Measurements from ENCODE around the gene CCNI2. TPM values are rescaled to one million over a fixed set of nuclear protein-coding genes. Genes with fewer than 3 reads are reported as not detected.

The CCNI2 gene
- total RNA-seq, 1 experiment from 2014 or later: 1.7 TPM

DNA sequence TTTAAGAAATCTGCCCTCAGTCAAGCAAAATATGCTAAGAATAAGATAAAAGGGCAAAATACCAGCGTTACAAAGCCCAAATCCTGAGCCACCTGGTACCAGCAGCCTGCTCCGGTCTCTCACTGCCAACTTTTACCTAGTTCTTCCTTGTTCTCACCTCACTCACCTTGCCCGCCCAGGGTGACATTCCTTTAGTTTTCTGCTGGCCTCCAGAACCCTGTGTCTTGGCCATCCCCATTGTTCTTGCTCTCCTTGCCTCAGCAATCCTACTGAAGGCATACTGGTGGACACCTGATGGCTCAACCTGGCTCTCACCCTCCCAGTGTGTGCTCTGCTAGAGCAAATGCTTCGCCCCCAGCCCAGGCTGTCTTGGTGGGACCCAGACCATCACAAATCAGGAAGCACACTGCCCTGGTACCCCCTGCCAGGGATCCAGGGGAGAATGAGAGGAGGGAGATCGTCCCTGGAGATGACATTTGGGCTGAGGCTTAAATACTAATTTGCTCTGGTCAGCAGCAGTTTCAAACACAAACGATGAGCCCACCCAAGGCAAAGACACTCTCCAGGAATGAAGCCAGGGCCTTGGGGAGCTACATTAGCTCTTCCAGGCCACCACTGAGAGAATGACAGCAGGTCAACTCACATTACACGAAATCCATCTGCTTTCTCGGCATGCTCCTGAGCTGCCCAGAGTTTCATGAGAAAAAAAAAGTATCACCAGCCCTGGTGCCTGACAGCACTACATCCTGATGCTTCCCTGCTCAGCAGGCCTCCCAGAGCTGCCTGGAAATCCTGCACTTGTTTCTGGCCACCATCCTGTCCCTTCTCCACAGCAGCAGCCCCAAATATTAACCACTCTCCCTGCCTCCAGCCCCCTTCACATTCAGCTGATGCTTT is 42.0 kb downstream of the CCNI2 start:
- ChIA-PET POLR2A (interaction anchor here (0.7 kb wide), 1 partner anchor 71 kb away, joined by 3 read pairs; no protein-coding TSS in a partner anchor), CTCF (interaction anchor here (1.0 to 1.4 kb wide), 2 partner anchors 18 to 36 kb away, joined by 6 to 7 read pairs; no protein-coding TSS in a partner anchor)
- Mint-ChIP-seq H3K36me3 (no peaks in the 10 kb centered on the region), H3K4me3 (no peak overlapping the region), H3K27ac (no peak overlapping the region), H3K9me3 (peaks cover 6% of the 10 kb centered on the region), H3K27me3 (ENCODE audit: low read depth) (peaks cover 10% of the 10 kb centered on the region), H3K4me1 (peaks cover 6% of the 10 kb centered on the region; the same call in 1 of the 2 replicates)
- DNase-seq (ENCODE audit: low spot score): no peak
- no peak for ATAC-seq
- TF ChIP-seq E2F4 (CRISPR knock-in tag; IDR thresholded peaks at IDR 0.05; ENCODE audit: borderline replicate concordance, low read depth) (no peak), ETV6 (CRISPR knock-in tag; IDR thresholded peaks at IDR 0.05) (no peak), SMAD3 (CRISPR knock-in tag; IDR thresholded peaks at IDR 0.05; ENCODE audit: borderline replicate concordance) (no peak), ZNF671 (CRISPR knock-in tag; IDR thresholded peaks at IDR 0.05) (no peak), FOXK1 (CRISPR knock-in tag; IDR thresholded peaks at IDR 0.05) (no peak), CBFB (CRISPR knock-in tag; IDR thresholded peaks at IDR 0.05; ENCODE audit: low read depth) (no peak), ZNF263 (CRISPR knock-in tag; IDR thresholded peaks at IDR 0.05; ENCODE audit: low read depth) (no peak), AR (CRISPR knock-in tag; IDR thresholded peaks at IDR 0.05) (no peak), MYBL2 (CRISPR knock-in tag; IDR thresholded peaks at IDR 0.05) (no peak), SMAD4 (CRISPR knock-in tag; IDR thresholded peaks at IDR 0.05) (no peak), FOXJ3 (CRISPR knock-in tag; IDR thresholded peaks at IDR 0.05; ENCODE audit: borderline replicate concordance) (no peak), RELA (CRISPR knock-in tag; IDR thresholded peaks at IDR 0.05; ENCODE audit: borderline replicate concordance) (no peak), ATF2 (CRISPR knock-in tag; IDR thresholded peaks at IDR 0.05; ENCODE audit: borderline replicate concordance, low read depth) (no peak), CREM (CRISPR knock-in tag; IDR thresholded peaks at IDR 0.05) (no peak), ATF6 (CRISPR knock-in tag; IDR thresholded peaks at IDR 0.05) (no peak), JUN (CRISPR knock-in tag; IDR thresholded peaks at IDR 0.05) (no peak)
- TF ChIP-seq, protein P1, sequence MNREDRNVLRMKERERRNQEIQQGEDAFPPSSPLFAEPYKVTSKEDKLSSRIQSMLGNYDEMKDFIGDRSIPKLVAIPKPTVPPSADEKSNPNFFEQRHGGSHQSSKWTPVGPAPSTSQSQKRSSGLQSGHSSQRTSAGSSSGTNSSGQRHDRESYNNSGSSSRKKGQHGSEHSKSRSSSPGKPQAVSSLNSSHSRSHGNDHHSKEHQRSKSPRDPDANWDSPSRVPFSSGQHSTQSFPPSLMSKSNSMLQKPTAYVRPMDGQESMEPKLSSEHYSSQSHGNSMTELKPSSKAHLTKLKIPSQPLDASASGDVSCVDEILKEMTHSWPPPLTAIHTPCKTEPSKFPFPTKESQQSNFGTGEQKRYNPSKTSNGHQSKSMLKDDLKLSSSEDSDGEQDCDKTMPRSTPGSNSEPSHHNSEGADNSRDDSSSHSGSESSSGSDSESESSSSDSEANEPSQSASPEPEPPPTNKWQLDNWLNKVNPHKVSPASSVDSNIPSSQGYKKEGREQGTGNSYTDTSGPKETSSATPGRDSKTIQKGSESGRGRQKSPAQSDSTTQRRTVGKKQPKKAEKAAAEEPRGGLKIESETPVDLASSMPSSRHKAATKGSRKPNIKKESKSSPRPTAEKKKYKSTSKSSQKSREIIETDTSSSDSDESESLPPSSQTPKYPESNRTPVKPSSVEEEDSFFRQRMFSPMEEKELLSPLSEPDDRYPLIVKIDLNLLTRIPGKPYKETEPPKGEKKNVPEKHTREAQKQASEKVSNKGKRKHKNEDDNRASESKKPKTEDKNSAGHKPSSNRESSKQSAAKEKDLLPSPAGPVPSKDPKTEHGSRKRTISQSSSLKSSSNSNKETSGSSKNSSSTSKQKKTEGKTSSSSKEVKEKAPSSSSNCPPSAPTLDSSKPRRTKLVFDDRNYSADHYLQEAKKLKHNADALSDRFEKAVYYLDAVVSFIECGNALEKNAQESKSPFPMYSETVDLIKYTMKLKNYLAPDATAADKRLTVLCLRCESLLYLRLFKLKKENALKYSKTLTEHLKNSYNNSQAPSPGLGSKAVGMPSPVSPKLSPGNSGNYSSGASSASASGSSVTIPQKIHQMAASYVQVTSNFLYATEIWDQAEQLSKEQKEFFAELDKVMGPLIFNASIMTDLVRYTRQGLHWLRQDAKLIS (CRISPR knock-in tag; IDR thresholded peaks at IDR 0.05; ENCODE audit: borderline replicate concordance): no peak
- TF ChIP-seq, protein P2, sequence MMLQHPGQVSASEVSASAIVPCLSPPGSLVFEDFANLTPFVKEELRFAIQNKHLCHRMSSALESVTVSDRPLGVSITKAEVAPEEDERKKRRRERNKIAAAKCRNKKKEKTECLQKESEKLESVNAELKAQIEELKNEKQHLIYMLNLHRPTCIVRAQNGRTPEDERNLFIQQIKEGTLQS (CRISPR knock-in tag; conservative IDR thresholded peaks at IDR 0.05): no peak

Data from WTC11 (cell line).